ENCODE measurements around the gene HMGB4.

Gene HMGB4

GRCh38 chr1:33872683-33873082, 8.8 kb downstream of the HMGB4 start:
- TF ChIP-seq ZFX (IDR thresholded peaks at IDR 0.05; ENCODE audit: borderline replicate concordance) (no peak), CTCF (IDR thresholded peaks at IDR 0.05) (no peak)
- no peak overlapping the region for H3K27ac ChIP-seq

- no peak overlapping the region for H3K27ac ChIP-seq
- TF ChIP-seq CTCF (IDR thresholded peaks at IDR 0.05) = no peak
- no peak for TF ChIP-seq ZFX (IDR thresholded peaks at IDR 0.05; ENCODE audit: borderline replicate concordance)
Measured at GRCh38 chr1:33874636-33875035, 10.8 kb downstream of the HMGB4 start.

GRCh38 chr1:33875862-33876261, 12.0 kb downstream of the HMGB4 start:
- no peak for TF ChIP-seq CTCF (IDR thresholded peaks at IDR 0.05)
- TF ChIP-seq ZFX (IDR thresholded peaks at IDR 0.05; ENCODE audit: borderline replicate concordance) = no peak
- no peak overlapping the region for H3K27ac ChIP-seq

- no peak for TF ChIP-seq ZFX (IDR thresholded peaks at IDR 0.05; ENCODE audit: borderline replicate concordance)
- no peak for TF ChIP-seq CTCF (IDR thresholded peaks at IDR 0.05)
- H3K27ac ChIP-seq = no peak overlapping the region
Measured at GRCh38 chr1:33876970-33877650, 13.2 kb downstream of the HMGB4 start.

- H3K27ac ChIP-seq = no peak overlapping the region
- TF ChIP-seq ZFX (IDR thresholded peaks at IDR 0.05; ENCODE audit: borderline replicate concordance) (no peak), CTCF (IDR thresholded peaks at IDR 0.05) (no peak)
Measured at GRCh38 chr1:33878392-33878791, 14.5 kb downstream of the HMGB4 start.

GRCh38 chr1:33880305-33880704, 16.4 kb downstream of the HMGB4 start:
- TF ChIP-seq CTCF (IDR thresholded peaks at IDR 0.05) (no peak), ZFX (IDR thresholded peaks at IDR 0.05; ENCODE audit: borderline replicate concordance) (no peak)
- H3K27ac ChIP-seq = no peak overlapping the region

- TF ChIP-seq ZFX (IDR thresholded peaks at IDR 0.05; ENCODE audit: borderline replicate concordance) = no peak
- TF ChIP-seq CTCF (IDR thresholded peaks at IDR 0.05) = no peak
- H3K27ac ChIP-seq = no peak overlapping the region
Measured at GRCh38 chr1:33886496-33886895, 22.6 kb downstream of the HMGB4 start.

Data from 22Rv1 (cell line).